ENCODE data around the gene RNF4. TPM values are rescaled to one million over a fixed set of nuclear protein-coding genes. Genes with fewer than 3 reads are reported as not detected.

RNF4 gene
- polyA plus RNA-seq, 3 donors = 28.8 to 41.3 (median 37.0) TPM

- no peaks in the 10 kb centered on the region for H4K20me1 ChIP-seq (ENCODE audit: insufficient read depth, low read length)
- H3K4me1 ChIP-seq (ENCODE audit: control insufficient read depth in 1 of 2, insufficient read depth in 2 of 2, low read length in 2 of 2) = no peaks in the 10 kb centered on the region
- Mint-ChIP-seq H3K36me3 (no peaks in the 10 kb centered on the region), H3K4me3 (no peak overlapping the region), H3K4me1 (no peaks in the 10 kb centered on the region), H3K9me3 (no peaks in the 10 kb centered on the region), H3K27ac (no peak overlapping the region), H3K27me3 (ENCODE audit: low read depth in 3 of 3) (peaks cover 0 to 3% (median 1%) of the 10 kb centered on the region in 3 donors)
- H3K27me3 ChIP-seq (ENCODE audit: control insufficient read depth in 2 of 2, insufficient read depth in 2 of 2, low read length in 2 of 2) = no peaks in the 10 kb centered on the region
- H2AFZ ChIP-seq (ENCODE audit: insufficient read depth, low read depth, low read length, poor library complexity, severe bottlenecking) = no peak overlapping the region
- WGBS (ENCODE audit: insufficient coverage) = 96% methylated on average over 11 of the region's 11 CpGs
- intact Hi-C loops (cut with micrococcal nuclease) = no loop called here
- no peak overlapping the region for H3K4me3 ChIP-seq (replicated peaks in 1 of 3; ENCODE audit: low read depth in 2 of 3, low read length in 3 of 3)
- no peak for DNase-seq
- no peak overlapping the region for H3K9ac ChIP-seq (ENCODE audit: insufficient read depth, low read length, poor library complexity, severe bottlenecking)
- no peaks in the 10 kb centered on the region for H3K9me3 ChIP-seq (replicated peaks in 1 of 2; ENCODE audit: control insufficient read depth in 1 of 2, insufficient read depth in 1 of 2, low read length in 2 of 2)
- no peak overlapping the region for H3K27ac ChIP-seq (ENCODE audit: low read depth in 1 of 2, low read length in 2 of 2)
- H3K4me2 ChIP-seq (replicated peaks; ENCODE audit: extremely low read depth, low read length, poor library complexity, severe bottlenecking) = no peak overlapping the region
- TF ChIP-seq CTCF (IDR thresholded peaks at IDR 0.05) = no peak
- no peaks in the 10 kb centered on the region for H3K36me3 ChIP-seq (replicated peaks in 1 of 2; ENCODE audit: control insufficient read depth in 1 of 2, insufficient read depth in 2 of 2, low read length in 2 of 2)
- H3K79me2 ChIP-seq (ENCODE audit: insufficient read depth, low read length) = no peaks in the 10 kb centered on the region
Observed at GRCh38 chr4:2449051-2449450, 19.9 kb upstream of the RNF4 start.

- Histone ChIP-seq H3K27ac (ENCODE audit: low read depth in 1 of 2, low read length in 2 of 2) (no peak overlapping the region), H3K79me2 (ENCODE audit: insufficient read depth, low read length) (no peaks in the 10 kb centered on the region), H4K20me1 (ENCODE audit: insufficient read depth, low read length) (no peaks in the 10 kb centered on the region), H3K4me1 (ENCODE audit: control insufficient read depth in 1 of 2, insufficient read depth in 2 of 2, low read length in 2 of 2) (no peaks in the 10 kb centered on the region), H3K9ac (ENCODE audit: insufficient read depth, low read length, poor library complexity, severe bottlenecking) (no peak overlapping the region), H3K4me3 (replicated peaks in 1 of 3; ENCODE audit: low read depth in 2 of 3, low read length in 3 of 3) (no peak overlapping the region), H3K36me3 (replicated peaks in 1 of 2; ENCODE audit: control insufficient read depth in 1 of 2, insufficient read depth in 2 of 2, low read length in 2 of 2) (no peaks in the 10 kb centered on the region), H2AFZ (ENCODE audit: insufficient read depth, low read depth, low read length, poor library complexity, severe bottlenecking) (no peak overlapping the region), H3K27me3 (ENCODE audit: control insufficient read depth in 2 of 2, insufficient read depth in 2 of 2, low read length in 2 of 2) (no peaks in the 10 kb centered on the region), H3K4me2 (replicated peaks; ENCODE audit: extremely low read depth, low read length, poor library complexity, severe bottlenecking) (no peak overlapping the region), H3K9me3 (replicated peaks in 1 of 2; ENCODE audit: control insufficient read depth in 1 of 2, insufficient read depth in 1 of 2, low read length in 2 of 2) (no peaks in the 10 kb centered on the region)
- Mint-ChIP-seq H3K4me1 (no peaks in the 10 kb centered on the region), H3K27me3 (ENCODE audit: low read depth in 3 of 3) (peaks cover 0 to 3% (median 1%) of the 10 kb centered on the region in 3 donors), H3K4me3 (no peak overlapping the region), H3K9me3 (no peaks in the 10 kb centered on the region), H3K27ac (no peak overlapping the region), H3K36me3 (no peaks in the 10 kb centered on the region)
- 94% methylated on average over 27 of the region's 27 CpGs for WGBS (ENCODE audit: insufficient coverage)
- intact Hi-C loops (cut with micrococcal nuclease) = no loop called here
- no peak for TF ChIP-seq CTCF (IDR thresholded peaks at IDR 0.05)
- DNase-seq = no peak
Observed at GRCh38 chr4:2449511-2450392, 19.2 kb upstream of the RNF4 start.

Measured in CD14-positive monocyte (primary cell).